ENCODE results near the gene SYNGAP1. TPM values are rescaled to one million over a fixed set of nuclear protein-coding genes. Genes with fewer than 3 reads are reported as not detected.
"Not testable (repeated sequence)": the region's sequence is repeated elsewhere in the genome, so short reads cannot be mapped to it uniquely, and the experiment has no call there.

Gene SYNGAP1
- total RNA-seq, 2 donors from 2014 or later: 3.6 to 10.1 TPM

GRCh38 chr6:33469661-33470060, 49.8 kb downstream of the SYNGAP1 start:
- no peaks in the 10 kb centered on the region for H3K27me3 ChIP-seq
- H3K27ac ChIP-seq: no peak overlapping the region
- no peak for DNase-seq (ENCODE audit: low spot score)
- H3K4me1 ChIP-seq: no peaks in the 10 kb centered on the region
- no peak for TF ChIP-seq CTCF (IDR thresholded peaks at IDR 0.05)
- H3K4me3 ChIP-seq: no peak overlapping the region
- H3K36me3 ChIP-seq: no peaks in the 10 kb centered on the region
- H3K9me3 ChIP-seq: no peaks in the 10 kb centered on the region

GRCh38 chr6:33477864-33478263, 58.0 kb downstream of the SYNGAP1 start:
- no peak for TF ChIP-seq CTCF (IDR thresholded peaks at IDR 0.05)
- no peaks in the 10 kb centered on the region for H3K9me3 ChIP-seq

GRCh38 chr6:33481192-33481591, 61.3 kb downstream of the SYNGAP1 start:
- no peak for DNase-seq (ENCODE audit: low spot score)
- no peaks in the 10 kb centered on the region for H3K27me3 ChIP-seq
- no peak for TF ChIP-seq CTCF (IDR thresholded peaks at IDR 0.05)
- no peak overlapping the region for H3K27ac ChIP-seq
- H3K36me3 ChIP-seq: no peaks in the 10 kb centered on the region
- no peaks in the 10 kb centered on the region for H3K9me3 ChIP-seq
- H3K4me1 ChIP-seq: no peaks in the 10 kb centered on the region
- H3K4me3 ChIP-seq: no peak overlapping the region

More at GRCh38 chr6:33477864-33478263, 58.0 kb downstream of the SYNGAP1 start:
- H3K27ac ChIP-seq: no peak overlapping the region
- no peak for DNase-seq (ENCODE audit: low spot score)
- no peaks in the 10 kb centered on the region for H3K27me3 ChIP-seq
- H3K36me3 ChIP-seq: no peaks in the 10 kb centered on the region
- no peaks in the 10 kb centered on the region for H3K4me1 ChIP-seq
- no peak overlapping the region for H3K4me3 ChIP-seq

DNA sequence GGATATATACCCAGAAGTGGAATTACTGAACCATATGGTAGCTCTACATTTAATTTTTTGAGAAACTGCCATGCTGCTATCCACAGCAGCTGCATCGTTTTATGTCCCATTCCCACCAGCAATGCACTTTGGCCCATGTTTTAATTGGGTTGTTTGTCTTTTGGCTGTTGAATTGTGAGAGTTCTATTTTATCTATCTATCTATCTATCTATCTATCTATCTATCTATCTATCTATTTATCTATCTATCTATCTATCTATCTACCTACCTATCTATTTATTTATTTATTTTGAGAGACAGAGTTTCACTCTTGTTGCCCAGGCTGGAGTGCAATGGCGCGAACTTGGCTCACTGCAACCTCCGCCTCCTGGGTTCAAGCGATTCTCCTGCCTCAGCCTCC, 62.8 kb downstream of the SYNGAP1 start:
- not testable (repeated sequence) for H3K4me3 ChIP-seq; DNase-seq (ENCODE audit: low spot score); H3K4me1 ChIP-seq; H3K36me3 ChIP-seq; H3K9me3 ChIP-seq; H3K27me3 ChIP-seq; H3K27ac ChIP-seq

DNA sequence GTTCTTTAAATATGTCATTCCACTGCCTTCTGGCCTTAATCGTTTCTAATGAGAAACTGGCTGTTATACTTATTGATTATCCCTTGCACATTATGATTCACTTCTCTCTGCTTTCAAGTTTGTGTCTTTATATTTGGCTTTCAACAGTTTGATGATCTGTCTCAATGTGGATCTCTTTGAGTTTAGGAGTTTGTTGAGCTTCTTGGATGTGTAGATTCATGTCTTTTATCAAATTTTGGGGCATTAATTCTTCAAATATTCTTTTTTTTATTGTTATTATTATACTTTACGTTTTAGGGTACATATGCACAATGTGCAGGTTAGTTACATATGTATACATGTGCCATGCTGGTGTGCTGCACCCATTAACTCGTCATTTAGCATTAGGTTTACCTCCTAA, 63.8 kb downstream of the SYNGAP1 start:
- Histone ChIP-seq H3K27me3 (no peaks in the 10 kb centered on the region), H3K4me3 (no peak overlapping the region), H3K4me1 (no peaks in the 10 kb centered on the region), H3K36me3 (no peaks in the 10 kb centered on the region), H3K9me3 (no peaks in the 10 kb centered on the region), H3K27ac (no peak overlapping the region)
- TF ChIP-seq CTCF (IDR thresholded peaks at IDR 0.05): no peak
- DNase-seq (ENCODE audit: low spot score): no peak

DNA sequence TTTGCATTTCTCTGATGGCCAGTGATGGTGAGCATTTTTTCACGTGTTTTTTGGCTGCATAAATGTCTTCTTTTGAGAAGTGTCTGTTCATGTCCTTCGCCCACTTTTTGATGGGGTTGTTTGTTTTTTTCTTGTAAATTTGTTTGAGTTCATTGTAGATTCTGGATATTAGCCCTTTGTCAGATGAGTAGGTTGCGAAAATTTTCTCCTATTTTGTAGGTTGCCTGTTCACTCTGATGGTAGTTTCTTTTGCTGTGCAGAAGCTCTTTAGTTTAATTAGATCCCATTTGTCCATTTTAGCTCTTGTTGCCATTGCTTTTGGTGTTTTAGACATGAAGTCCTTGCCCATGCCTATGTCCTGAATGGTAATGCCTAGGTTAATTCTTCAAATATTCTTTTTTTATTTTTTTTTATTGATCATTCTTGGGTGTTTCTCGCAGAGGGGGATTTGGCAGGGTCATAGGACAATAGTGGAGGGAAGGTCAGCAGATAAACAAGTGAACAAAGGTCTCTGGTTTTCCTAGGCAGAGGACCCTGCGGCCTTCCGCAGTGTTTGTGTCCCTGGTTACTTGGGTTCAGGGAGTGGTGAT, 64.9 kb downstream of the SYNGAP1 start:
- not testable (repeated sequence) for H3K4me1 ChIP-seq; H3K4me3 ChIP-seq; H3K27me3 ChIP-seq; H3K27ac ChIP-seq; H3K36me3 ChIP-seq; H3K9me3 ChIP-seq; DNase-seq (ENCODE audit: low spot score)

DNA sequence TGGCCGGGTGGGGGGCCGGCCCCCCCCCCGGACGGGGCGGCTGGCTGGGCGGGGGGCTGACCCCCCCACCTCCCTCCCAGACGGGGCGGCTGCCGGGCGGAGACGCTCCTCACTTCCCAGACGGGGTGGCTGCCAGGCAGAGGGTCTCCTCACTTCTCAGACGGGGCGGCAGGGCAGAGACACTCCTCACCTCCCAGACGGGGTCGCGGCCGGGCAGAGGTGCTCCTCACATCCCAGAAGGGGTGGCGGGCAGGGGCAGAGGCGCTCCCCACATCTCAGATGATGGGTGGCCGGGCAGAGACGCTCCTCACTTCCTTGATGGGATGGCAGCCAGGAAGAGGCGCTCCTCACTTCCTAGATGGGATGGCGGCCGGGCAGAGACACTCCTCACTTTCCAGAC, 65.8 kb downstream of the SYNGAP1 start:
- H3K27ac ChIP-seq; H3K4me1 ChIP-seq; H3K36me3 ChIP-seq; H3K9me3 ChIP-seq; H3K27me3 ChIP-seq; DNase-seq (ENCODE audit: low spot score); H3K4me3 ChIP-seq: not testable (repeated sequence)

All from right atrium auricular region (tissue), 2 donors.